ENCODE data around the gene AFF3. TPM values are rescaled to one million over a fixed set of nuclear protein-coding genes. Genes with fewer than 3 reads are reported as not detected.

Gene AFF3
- total RNA-seq, 1 experiment from 2014 or later, result 0.22 TPM

- no peaks in the 10 kb centered on the region for H4K20me1 ChIP-seq (ENCODE audit: control insufficient read depth, insufficient read depth, insufficient read length)
- no peak overlapping the region for H3K14ac ChIP-seq (ENCODE audit: insufficient read depth, low read length)
- H3K9ac ChIP-seq (ENCODE audit: extremely low read depth, insufficient read length, low read length), result no peak overlapping the region
- no peak overlapping the region for H3T11ph ChIP-seq (ENCODE audit: low read length)
- no peak overlapping the region for H2BK5ac ChIP-seq (ENCODE audit: insufficient read length, low read length)
- H3K18ac ChIP-seq (ENCODE audit: insufficient read length, low read depth, low read length), result no peak overlapping the region
- H3K79me2 ChIP-seq (ENCODE audit: insufficient read depth, low read length), result no peaks in the 10 kb centered on the region
- H4K5ac ChIP-seq (ENCODE audit: insufficient read length, low read depth, low read length), result no peak overlapping the region
- no CpG with 5 or more reads among the region's 6 CpGs for WGBS (ENCODE audit: extremely low coverage, insufficient read length, low lambda C conversion rate)
- Mint-ChIP-seq H3K27ac (no peak overlapping the region), H3K4me1 (no peaks in the 10 kb centered on the region), H3K9me3 (peaks cover 6 to 10% of the 10 kb centered on the region in 2 experiments; a peak in 4 of 5 replicates), H3K4me3 (no peak overlapping the region), H3K27me3 (ENCODE audit: low read depth) (peaks cover 77% of the 10 kb centered on the region), H3K36me3 (ENCODE audit: insufficient read depth in 1 of 3, low read depth in 3 of 3) (no peaks in the 10 kb centered on the region)
- H2BK20ac ChIP-seq (ENCODE audit: low read depth, low read length, poor library complexity, severe bottlenecking), result no peak overlapping the region
- H3K9me3 ChIP-seq (ENCODE audit: control insufficient read depth, low read depth, low read length), result no peaks in the 10 kb centered on the region
- no peak overlapping the region for H4K8ac ChIP-seq (replicated peaks; ENCODE audit: insufficient read length, low read depth, low read length)
- H4K91ac ChIP-seq (ENCODE audit: insufficient read length, low read depth, low read length), result no peak overlapping the region
- DNase-seq, result no peak
- no peaks in the 10 kb centered on the region for H3K79me1 ChIP-seq (ENCODE audit: insufficient read depth, low read depth, low read length, poor library complexity, severe bottlenecking)
- H3K27me3 ChIP-seq (ENCODE audit: insufficient read depth, low read length), result no peaks in the 10 kb centered on the region
- TF ChIP-seq CTCF (conservative IDR thresholded peaks at IDR 0.05), result no peak
- no peak overlapping the region for H2AFZ ChIP-seq (ENCODE audit: low read length)
- no peak overlapping the region for H3K4me2 ChIP-seq (ENCODE audit: insufficient read depth, insufficient read length, low read length)
- H2AK5ac ChIP-seq (ENCODE audit: insufficient read length, low read length), result no peak overlapping the region
- H3K4me1 ChIP-seq (ENCODE audit: insufficient read depth, low read length), result no peaks in the 10 kb centered on the region
- no peak overlapping the region for H3K23ac ChIP-seq (ENCODE audit: insufficient read length, low read depth, low read length)
- H3K56ac ChIP-seq (ENCODE audit: insufficient read length, low read depth, low read length), result no peak overlapping the region
- no peak overlapping the region for H2BK120ac ChIP-seq (ENCODE audit: low read depth, low read length, poor library complexity, severe bottlenecking)
- no peak overlapping the region for H2BK12ac ChIP-seq (ENCODE audit: insufficient read length, low read depth, low read length)
- no peak overlapping the region for H3K27ac ChIP-seq (ENCODE audit: insufficient read length, low read depth, low read length)
- H3K23me2 ChIP-seq (ENCODE audit: insufficient read length, low read depth, low read length, poor library complexity, severe bottlenecking), result no peaks in the 10 kb centered on the region
- no peak overlapping the region for H3K4ac ChIP-seq (ENCODE audit: low read depth, low read length)
- H2BK15ac ChIP-seq (ENCODE audit: low read depth, low read length), result no peak overlapping the region
Observed at GRCh38 chr2:100143286-100143685, 896 bp upstream of the AFF3 start.
